Endothelial cell (in vitro differentiated cells): ENCODE data around the gene PHYHD1. TPM values are rescaled to one million over a fixed set of nuclear protein-coding genes. Genes with fewer than 3 reads are reported as not detected.

Experiments used
- DNase-seq: peaks from one replicate; pipeline ENCODE4 v3.0.0; 2021; ENCODE audit warnings: low spot score
- H3K27ac Mint-ChIP-seq: one replicate; pipeline ENCODE4 v1.8.0; 2021; ENCODE audit warnings: mixed read lengths, inconsistent platforms; ENCODE audit not compliant: unreplicated experiment
- H3K27me3 Mint-ChIP-seq: one replicate; pipeline ENCODE4 v1.8.0; 2021; ENCODE audit warnings: mild to moderate bottlenecking, moderate library complexity, mixed read lengths, inconsistent platforms; ENCODE audit not compliant: unreplicated experiment
- H3K36me3 Mint-ChIP-seq: one replicate; pipeline ENCODE4 v1.8.0; 2021; ENCODE audit warnings: mild to moderate bottlenecking, low read depth, mixed read lengths, inconsistent platforms; ENCODE audit not compliant: unreplicated experiment
- H3K4me1 Mint-ChIP-seq: one replicate; pipeline ENCODE4 v1.8.0; 2021; ENCODE audit warnings: mild to moderate bottlenecking, mixed read lengths, inconsistent platforms; ENCODE audit not compliant: unreplicated experiment
- H3K4me3 Mint-ChIP-seq: one replicate; pipeline ENCODE4 v1.8.0; 2021; ENCODE audit warnings: mild to moderate bottlenecking, mixed read lengths, inconsistent platforms; ENCODE audit not compliant: unreplicated experiment
- H3K9me3 Mint-ChIP-seq: one replicate; pipeline ENCODE4 v1.8.0; 2021; ENCODE audit warnings: mixed read lengths, inconsistent platforms; ENCODE audit not compliant: unreplicated experiment
- CTCF ChIP-seq: fragments of 200-600 bp; sonication (generic); IDR thresholded peaks from one replicate; pipeline ENCODE4 v1.5.0; 2021; ENCODE audit warnings: antibody characterized with exemption; ENCODE audit not compliant: unreplicated experiment
- total RNA-seq: library from RNA; stranded (reverse); fragmentation: NEBNext Ultra II Directional; extraction: Animal tissue kit (Norgen Biotek cat#: 25700); gene quantifications from one replicate; pipeline ENCODE4 v1.2.1, GENCODE V29; 2021; ENCODE audit not compliant: unreplicated experiment

PHYHD1 gene
- total RNA-seq, 1 donor from 2014 or later: 10.3 TPM

- Mint-ChIP-seq H3K27me3 (peaks cover 9% of the 10 kb centered on the region), H3K9me3 (no peaks in the 10 kb centered on the region), H3K4me1 (peaks cover 24% of the 10 kb centered on the region), H3K27ac (peak overlapping the region; percentile 82), H3K36me3 (peaks cover 35% of the 10 kb centered on the region), H3K4me3 (peak overlapping the region; percentile 42)
- TF ChIP-seq CTCF: no peak
- DNase-seq: peak; percentile 47
Measured at GRCh38 chr9:128911529-128912035, 9.2 kb upstream of the PHYHD1 start.

DNA sequence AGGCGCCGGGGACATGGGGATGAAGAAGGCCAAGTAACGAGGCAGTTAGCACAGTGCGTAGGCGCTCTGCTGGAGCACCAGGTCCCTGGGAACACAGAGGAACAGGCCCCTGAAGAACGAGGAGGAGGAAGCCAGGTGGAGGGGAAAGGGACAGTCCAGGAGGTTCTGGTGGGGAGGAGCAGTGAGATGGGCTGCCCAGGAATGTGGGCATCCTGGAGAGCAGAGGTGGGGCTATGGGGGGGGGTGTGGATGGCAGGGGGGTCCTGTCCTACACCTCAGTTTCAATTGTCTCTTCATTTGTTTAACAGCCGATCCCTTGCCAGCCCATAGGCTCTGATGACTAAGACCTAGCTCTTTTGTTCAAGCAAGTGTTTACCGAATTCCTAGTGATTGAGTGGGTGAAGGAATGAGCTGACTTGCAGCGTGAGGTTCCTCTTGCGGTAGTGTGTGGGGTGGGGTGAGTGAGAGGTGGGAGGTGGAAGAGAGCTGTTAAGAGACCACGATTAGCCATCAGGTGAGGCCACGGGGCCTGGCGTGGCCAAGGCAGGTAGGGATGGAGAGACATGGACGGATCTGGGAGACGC, 8.4 kb upstream of the PHYHD1 start:
- no peak for TF ChIP-seq CTCF
- peaks cover 33% of the 10 kb centered on the region for H3K36me3 Mint-ChIP-seq

GRCh38 chr9:128913048-128913900, 7.5 kb upstream of the PHYHD1 start:
- peak overlapping the region; percentile 71 for H3K4me3 Mint-ChIP-seq
- H3K4me1 Mint-ChIP-seq: peaks cover 24% of the 10 kb centered on the region
- peaks cover 14% of the 10 kb centered on the region for H3K27me3 Mint-ChIP-seq
- H3K27ac Mint-ChIP-seq: peak overlapping the region; percentile 52
- peaks cover 29% of the 10 kb centered on the region for H3K36me3 Mint-ChIP-seq
- no peak for DNase-seq
- no peaks in the 10 kb centered on the region for H3K9me3 Mint-ChIP-seq
- no peak for TF ChIP-seq CTCF

More for the DNA sequence above, 8.4 kb upstream of the PHYHD1 start:
- H3K4me3 Mint-ChIP-seq: peak overlapping the region; percentile 71
- H3K9me3 Mint-ChIP-seq: no peaks in the 10 kb centered on the region
- peaks cover 13% of the 10 kb centered on the region for H3K27me3 Mint-ChIP-seq
- no peak for DNase-seq
- peak overlapping the region; percentile 82 for H3K27ac Mint-ChIP-seq
- peaks cover 24% of the 10 kb centered on the region for H3K4me1 Mint-ChIP-seq

DNA sequence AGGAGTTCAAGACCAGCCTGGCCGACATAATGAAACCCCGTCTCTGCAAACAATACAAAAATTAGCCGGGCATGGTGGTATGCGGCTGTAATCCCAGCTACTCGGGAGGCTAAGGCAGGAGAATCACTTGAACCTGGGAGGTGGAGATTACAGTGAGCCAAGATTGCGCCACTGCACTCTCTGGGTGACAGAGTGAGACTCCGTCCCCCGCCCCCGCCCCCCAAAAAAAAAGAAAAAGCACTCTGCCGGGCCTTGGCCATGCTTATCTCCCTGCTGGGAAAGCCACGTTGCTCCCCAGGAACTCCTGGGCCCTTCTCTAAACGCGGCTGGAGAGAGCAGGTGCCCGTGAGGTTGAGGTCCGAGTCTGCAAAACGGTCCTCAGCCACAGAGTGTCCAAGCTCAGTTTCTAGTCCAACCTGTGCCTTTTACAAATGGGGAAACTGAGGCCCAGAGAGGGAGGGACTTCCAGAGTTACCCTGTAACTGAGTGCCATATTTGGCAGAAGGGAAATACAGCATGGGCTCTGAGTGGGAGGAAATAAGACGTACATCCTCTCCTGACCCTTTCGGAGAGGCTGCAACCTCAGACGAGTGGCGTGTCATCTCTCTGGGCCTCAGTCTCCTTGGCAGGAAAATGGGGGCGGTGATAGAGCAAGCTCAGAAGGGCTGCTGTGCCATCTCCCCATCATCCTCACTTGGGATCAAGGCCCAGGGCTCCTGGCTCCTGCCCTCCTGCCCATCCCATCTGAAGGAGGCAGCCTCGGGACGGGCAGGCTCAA, 6.6 kb upstream of the PHYHD1 start:
- peaks cover 24% of the 10 kb centered on the region for H3K4me1 Mint-ChIP-seq
- TF ChIP-seq CTCF: no peak
- H3K27me3 Mint-ChIP-seq: peaks cover 14% of the 10 kb centered on the region
- H3K27ac Mint-ChIP-seq: no peak overlapping the region
- no peak overlapping the region for H3K4me3 Mint-ChIP-seq
- no peaks in the 10 kb centered on the region for H3K9me3 Mint-ChIP-seq
- H3K36me3 Mint-ChIP-seq: peaks cover 22% of the 10 kb centered on the region
- no peak for DNase-seq
